ENCODE data around the gene RPL4.
"Not testable (repeated sequence)": the region's sequence is repeated elsewhere in the genome, so short reads cannot be mapped to it uniquely, and the experiment has no call there.

The RPL4 gene

GRCh38 chr15:66496951-66497501 is 7.6 kb downstream of the RPL4 start:
- H3K4me3 ChIP-seq (ENCODE audit: low read depth, low read length): peak overlapping the region; percentile 67
- no peak for DNase-seq (ENCODE audit: low read depth)

DNA sequence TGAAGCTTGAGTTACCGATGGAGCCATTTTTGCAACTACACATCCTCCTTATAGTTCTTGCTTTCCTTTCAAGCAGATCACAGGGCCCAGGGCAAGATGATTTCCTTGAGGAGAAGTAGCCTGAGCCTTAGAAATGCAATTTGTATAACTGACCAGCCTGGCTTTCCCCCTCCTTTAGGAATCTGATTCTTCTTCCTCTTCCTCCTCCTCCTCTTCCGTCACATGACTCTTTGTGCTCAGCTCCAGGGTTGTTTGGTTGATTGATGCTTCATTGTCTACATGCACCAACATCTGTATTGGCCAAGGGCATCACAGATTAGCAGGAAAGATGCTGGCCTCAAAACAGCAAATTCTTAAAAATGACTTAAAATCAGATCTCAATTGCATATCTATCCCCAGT is 10.4 kb downstream of the RPL4 start:
- DNase-seq (ENCODE audit: low read depth): no peak

GRCh38 chr15:66491846-66492245 is 12.8 kb downstream of the RPL4 start:
- no peak overlapping the region for H3K4me3 ChIP-seq (ENCODE audit: low read depth, low read length)
- no peak for DNase-seq (ENCODE audit: low read depth)

More for the DNA sequence above, 10.4 kb downstream of the RPL4 start:
- no peak overlapping the region for H3K4me3 ChIP-seq (ENCODE audit: low read depth, low read length)

DNA sequence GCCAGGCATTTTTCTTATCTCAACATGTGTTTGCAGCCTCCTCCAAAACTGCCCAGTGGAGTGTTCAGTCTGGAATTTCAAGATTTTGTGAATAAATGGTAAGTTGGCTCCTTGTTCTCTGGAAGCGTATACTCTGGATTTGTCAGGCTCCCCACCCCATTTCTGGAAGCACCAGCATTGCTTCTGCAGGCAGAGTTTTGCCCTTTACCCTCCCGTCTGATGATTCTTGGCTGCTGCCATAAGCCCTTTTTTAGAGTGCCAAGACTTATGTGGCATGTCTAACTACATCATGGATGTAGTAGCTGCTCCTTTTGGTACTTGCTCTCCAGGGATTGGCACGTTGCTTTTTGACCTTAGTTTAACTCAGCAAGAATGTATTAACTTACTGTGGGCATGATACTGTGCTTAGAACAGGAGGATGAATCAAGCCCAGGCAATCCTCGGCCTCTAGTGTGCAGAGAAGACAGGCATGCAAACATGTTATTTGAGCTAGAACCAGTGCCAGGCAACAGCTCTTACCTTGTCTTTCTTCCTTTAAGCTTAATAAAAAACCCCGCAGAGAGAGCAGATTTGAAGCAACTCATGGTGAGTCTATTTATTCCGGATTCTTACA is 15.4 kb downstream of the RPL4 start:
- no peak overlapping the region for H3K4me3 ChIP-seq (ENCODE audit: low read depth, low read length)
- DNase-seq (ENCODE audit: low read depth): no peak

DNA sequence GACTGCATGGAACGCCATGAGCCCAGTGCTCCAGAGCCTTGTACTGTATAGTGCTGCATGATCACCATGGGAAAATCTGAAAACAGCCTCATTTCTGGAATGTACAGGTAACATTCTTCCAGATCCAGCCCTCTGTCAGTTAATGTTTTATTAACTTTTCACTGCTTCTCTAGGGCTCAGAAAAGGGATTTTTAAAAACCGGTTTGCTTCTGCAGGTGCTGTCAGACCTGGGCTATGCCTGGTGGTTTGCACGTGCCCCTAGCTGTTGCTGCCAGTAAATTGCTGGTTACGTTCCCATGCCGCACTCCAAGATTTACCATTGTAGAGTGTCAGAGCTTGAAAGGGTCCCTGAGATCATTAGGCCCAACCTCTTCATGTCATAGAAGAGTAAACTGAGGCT is 16.1 kb downstream of the RPL4 start:
- no peak overlapping the region for H3K4me3 ChIP-seq (ENCODE audit: low read depth, low read length)
- no peak for DNase-seq (ENCODE audit: low read depth)

DNA sequence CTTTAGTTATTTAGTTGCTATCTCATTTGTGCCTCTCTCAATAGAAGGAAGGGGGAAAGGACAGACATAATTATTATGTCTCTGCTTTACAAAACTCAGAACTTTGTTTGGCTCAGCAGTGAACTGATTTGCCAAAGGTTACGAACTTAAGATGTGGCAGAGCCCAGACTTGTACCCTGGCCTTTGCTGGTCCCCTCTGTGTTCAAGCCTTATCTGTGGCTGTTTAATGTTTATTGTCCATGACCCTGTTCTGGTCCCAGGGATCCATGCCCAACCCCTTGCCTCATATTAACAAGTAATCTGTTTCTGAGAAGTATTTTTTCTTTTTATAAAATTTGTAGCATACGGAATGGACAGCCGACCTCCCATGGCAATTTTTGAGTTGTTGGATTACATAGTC is 17.8 kb downstream of the RPL4 start:
- no peak overlapping the region for H3K4me3 ChIP-seq (ENCODE audit: low read depth, low read length)
- no peak for DNase-seq (ENCODE audit: low read depth)

DNA sequence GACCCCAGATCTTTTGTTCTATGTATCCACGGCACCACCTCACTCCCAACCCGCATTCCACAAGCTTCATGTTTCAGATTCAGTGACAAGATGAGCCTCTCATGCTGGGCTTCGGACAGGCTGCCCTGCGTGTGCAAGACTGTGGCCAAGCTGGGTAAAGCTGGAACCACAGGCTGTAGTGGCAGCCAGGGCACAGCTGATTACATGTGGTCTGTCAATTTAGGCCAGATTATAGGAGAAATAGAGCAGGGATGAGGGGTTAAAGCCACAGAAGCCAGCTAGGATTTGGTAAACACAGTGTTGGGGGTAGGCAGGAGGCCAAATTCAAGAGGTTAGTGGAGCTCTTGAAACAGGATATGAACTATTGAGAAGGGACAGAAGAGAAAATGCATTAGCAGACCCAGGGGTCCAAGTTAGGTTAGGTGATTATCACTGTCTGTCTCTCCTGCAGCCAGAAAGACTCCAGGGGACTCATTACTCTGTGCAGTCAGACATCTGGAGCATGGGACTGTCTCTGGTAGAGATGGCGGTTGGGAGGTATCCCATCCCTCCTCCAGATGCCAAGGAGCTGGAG is 20.0 kb downstream of the RPL4 start:
- DNase-seq (ENCODE audit: low read depth): no peak
- H3K4me3 ChIP-seq (ENCODE audit: low read depth, low read length): no peak overlapping the region

- DNase-seq (ENCODE audit: low read depth): peak; percentile 36
- no peak overlapping the region for H3K4me3 ChIP-seq (ENCODE audit: low read depth, low read length)
Observed at GRCh38 chr15:66483131-66483566, 21.5 kb downstream of the RPL4 start.

DNA sequence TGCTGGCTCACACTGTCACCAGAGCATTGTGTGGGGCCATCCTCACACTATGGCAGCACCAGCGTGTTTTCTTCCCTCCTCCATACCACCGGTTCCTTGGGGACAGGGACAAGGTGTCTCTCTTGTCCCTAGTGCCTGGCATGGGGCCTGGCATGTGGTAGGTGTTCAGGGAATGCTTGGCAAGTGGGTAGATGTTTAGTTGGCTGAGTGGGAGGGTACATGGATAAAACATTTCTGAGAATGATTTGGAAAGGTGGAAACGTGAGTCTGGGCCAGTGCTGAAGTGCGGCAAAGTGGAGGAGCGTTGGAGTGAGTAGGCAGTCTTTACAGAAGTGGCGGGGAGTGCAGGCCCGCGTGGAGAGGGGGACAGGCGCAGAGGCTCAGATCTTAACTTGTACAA is 22.1 kb downstream of the RPL4 start:
- H3K4me3 ChIP-seq (ENCODE audit: low read depth, low read length): no peak overlapping the region
- DNase-seq (ENCODE audit: low read depth): no peak

DNA sequence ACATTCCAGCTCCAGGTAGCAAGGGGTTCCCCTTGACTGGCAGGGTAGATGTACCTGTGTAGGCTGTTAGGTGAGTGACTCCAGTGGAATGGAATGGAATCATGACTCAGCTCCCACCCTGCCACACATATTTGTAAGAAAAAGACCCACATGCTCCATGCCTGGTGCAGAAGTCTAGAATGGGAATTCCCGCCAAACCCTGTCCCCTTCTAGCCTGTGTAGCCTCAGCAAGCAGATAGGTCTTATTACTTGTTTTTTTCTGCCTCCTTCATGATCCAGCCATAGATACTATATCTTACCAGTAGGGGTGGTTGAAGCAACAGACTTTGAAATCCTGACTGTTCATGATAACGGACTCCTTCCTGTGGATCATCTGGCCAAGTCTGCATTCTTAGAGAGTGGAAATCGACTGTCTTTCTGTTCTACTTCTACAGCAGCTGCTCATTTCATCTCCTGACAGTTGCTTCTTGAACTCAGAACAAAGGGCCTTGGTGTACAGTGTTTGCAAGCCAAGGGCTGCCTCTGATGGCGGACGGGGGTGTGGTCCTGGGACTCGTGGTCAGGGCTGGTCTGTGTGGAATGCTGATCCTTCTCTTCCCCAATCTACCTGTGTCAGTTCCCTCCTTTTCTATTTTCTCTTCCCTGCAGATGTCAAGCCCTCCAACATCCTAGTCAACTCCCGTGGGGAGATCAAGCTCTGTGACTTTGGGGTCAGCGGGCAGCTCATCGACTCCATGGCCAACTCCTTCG is 23.4 kb downstream of the RPL4 start:
- DNase-seq (ENCODE audit: low read depth): no peak
- H3K4me3 ChIP-seq (ENCODE audit: low read depth, low read length): no peak overlapping the region

DNA sequence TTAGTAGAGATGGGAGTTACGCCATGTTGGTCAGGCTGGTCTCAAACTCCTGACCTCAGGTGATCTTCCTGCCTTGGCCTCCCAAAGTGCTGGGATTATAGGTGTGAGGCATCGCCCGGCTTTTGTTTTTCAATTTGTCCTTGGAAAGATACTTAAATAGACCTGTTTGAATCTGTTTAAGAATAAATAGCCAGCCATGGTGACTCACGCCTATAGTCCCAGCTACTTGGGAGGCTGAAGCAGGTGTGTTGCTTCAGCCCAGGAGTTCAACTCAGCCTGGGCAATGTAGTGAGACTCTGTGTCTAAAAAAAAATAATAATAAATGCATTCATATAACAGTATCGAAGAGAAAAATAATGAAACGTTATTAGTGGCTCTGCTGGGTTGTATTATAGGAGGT is 24.4 kb downstream of the RPL4 start:
- no peak for DNase-seq (ENCODE audit: low read depth)
- no peak overlapping the region for H3K4me3 ChIP-seq (ENCODE audit: low read depth, low read length)

DNA sequence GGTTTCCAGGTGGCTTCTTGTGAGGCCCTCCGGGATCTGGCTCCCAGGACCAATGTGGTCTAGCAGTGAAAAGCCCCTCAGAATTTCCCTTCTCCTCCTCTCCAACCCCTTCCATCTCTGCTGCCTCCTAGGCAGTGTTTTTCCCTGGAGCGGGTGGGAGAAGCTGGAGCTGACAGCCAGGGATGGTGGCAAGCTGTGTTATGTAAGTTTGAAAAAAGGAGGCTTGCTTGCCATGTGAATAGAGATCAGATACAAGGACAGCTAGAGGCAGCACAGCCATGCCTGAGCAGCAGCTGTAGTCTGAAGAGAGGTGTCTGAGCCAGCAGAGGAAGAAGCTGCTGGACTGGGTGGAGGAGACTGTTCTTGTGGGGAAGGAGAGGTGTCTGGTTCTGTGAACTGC is 27.6 kb downstream of the RPL4 start:
- DNase-seq (ENCODE audit: low read depth): no peak
- H3K4me3 ChIP-seq (ENCODE audit: low read depth, low read length): no peak overlapping the region

DNA sequence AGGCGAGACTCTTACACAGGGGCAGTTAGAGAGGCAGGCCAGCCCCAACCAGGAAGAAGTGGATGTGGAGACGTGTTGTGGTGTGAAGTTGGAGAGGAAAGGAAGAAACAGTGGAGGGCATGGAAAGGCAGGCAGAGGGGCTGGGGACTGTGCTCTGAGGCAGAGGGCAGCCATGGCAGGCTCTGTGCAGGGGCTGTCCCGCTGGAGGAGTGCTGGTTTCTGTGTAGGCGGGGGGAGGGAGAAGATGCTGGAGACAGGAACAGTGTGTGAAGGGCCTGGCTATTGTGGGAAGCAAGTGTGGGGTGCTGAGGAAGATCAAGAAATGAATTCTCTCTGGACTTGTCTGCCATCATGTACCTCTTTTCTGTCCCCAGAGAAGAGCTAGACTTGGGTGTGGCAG is 28.1 kb downstream of the RPL4 start:
- DNase-seq (ENCODE audit: low read depth): no peak
- H3K4me3 ChIP-seq (ENCODE audit: low read depth, low read length): no peak overlapping the region

DNA sequence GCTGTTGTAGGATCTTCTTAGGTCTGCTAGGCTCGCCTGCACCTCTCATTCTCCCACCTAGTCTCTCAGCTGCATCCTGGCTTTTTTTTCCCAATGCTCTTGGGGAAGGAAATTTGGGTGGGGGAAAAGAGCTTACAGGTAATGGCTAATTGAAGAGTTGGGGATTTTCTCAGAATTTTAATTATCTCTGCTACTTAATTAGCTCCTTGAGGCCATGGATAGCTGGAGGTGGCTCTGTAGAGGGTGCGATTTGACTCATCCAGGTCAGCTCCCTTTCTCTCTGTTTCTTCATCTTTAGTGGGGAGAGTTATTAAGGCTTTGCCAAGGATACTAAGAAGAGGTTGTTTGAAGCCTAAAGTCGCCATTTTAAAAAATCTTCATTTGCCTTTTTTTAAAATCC is 29.7 kb downstream of the RPL4 start:
- no peak overlapping the region for H3K4me3 ChIP-seq (ENCODE audit: low read depth, low read length)
- DNase-seq (ENCODE audit: low read depth): no peak

DNA sequence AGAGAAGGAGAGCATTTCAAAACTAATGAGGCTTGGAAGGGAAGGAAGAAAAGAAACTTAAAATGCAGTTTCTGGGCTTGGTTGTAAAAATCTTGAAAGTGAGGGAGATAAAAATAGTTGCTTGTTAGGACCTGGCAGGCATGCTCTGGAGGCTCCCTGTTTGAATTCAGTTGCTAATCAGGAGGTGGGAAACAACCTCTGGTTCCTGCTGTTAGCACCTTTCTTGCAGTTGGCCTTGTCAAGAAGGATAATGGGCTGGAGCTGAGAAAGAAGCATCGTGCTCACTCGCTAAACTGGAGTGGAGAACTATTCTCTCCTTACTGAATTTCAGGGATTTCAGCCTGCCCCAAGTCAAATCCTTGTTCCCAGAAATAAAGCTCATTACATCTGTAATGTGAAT is 30.5 kb downstream of the RPL4 start:
- no peak for DNase-seq (ENCODE audit: low read depth)
- H3K4me3 ChIP-seq (ENCODE audit: low read depth, low read length): no peak overlapping the region

DNA sequence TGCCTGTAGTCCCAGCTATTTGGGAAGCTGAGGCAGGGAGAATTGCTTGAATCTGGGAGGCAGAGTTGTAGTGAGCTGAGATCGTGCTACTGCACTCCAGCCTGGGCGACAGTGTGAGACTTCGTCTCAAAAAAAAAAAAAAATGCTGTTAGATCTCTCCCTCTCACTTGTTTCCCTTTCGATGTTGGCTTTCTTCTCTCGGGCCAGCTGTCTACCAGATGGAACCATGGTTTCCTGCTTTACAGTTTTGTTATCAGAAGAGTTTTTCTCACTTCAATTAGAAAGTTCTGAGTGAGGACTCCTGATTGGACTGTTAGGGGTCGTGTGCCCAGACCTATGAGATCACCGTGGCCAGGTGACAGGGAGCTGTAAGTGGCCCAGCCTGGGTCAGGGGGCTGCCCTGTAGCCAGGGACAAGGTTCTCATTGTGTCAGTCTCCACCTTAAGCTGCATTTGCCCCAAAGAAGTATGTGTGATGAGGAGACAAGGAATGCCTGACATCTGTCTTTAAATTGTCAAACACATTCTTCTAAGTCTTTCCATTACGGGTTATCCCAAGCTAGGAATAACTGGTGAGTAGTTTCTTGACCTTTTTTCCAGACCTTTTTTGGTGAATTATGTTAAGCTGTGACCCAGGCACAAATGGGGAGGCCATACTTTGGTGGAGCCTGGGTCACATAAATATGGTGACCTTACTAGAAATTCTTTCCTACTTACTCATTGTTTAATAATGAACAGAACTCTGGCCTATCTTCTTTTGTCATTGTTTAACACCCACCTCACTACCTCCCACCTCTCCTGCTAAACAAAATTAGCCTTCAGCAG is 32.3 kb downstream of the RPL4 start:
- no peak for DNase-seq (ENCODE audit: low read depth)
- no peak overlapping the region for H3K4me3 ChIP-seq (ENCODE audit: low read depth, low read length)

- H3K4me3 ChIP-seq (ENCODE audit: low read depth, low read length); DNase-seq (ENCODE audit: low read depth): not testable (repeated sequence)
Observed at GRCh38 chr15:66470825-66471224, 33.8 kb downstream of the RPL4 start.

GRCh38 chr15:66467162-66468040 is 37.3 kb downstream of the RPL4 start:
- DNase-seq (ENCODE audit: low read depth); H3K4me3 ChIP-seq (ENCODE audit: low read depth, low read length): not testable (repeated sequence)

DNA sequence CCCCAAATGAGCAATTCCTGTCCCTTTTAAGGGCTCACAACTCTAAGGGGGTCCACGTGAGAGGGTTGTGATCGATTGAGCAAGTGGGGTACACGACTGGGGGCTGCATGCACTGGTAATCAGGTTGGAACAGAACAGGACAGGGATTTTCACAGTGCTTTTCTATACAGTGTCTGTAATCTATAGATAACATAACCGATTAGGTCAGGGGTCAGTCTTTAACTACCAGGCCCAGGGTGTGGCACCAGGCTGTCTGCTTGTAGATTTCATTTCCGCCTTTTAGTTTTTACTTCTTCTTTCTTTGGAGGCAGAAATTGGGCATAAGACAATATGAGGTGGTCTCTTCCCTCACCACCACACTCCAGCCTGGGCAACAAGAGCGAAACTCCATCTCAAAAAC is 39.4 kb downstream of the RPL4 start:
- H3K4me3 ChIP-seq (ENCODE audit: low read depth, low read length); DNase-seq (ENCODE audit: low read depth): not testable (repeated sequence)
